ELR (cell line): ENCODE data around the gene MIER3.

Experiments
- DNase-seq: peaks from one replicate; pipeline ENCODE4 v3.0.0-alpha.2; 2015; ENCODE audit warnings: low read depth

Gene MIER3

DNA sequence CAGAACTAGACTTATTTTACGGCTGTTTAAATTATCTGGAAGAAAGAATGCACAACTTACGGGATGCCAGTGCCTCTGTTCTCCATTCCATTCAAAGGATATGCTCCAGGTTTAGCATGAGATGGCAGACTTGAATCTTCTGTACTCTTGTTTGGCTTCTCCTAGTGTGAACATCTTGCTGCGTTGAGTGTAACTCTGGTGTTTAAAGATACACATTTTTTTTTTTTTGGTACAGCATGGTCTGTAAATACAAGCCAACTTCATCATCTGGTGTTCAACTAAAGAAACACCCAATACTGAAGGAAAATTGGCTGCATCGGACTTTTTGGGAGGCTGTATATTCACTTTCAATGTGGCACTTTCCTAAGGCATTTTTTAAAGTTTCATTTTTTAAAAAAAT, 7.4 kb upstream of the MIER3 start:
- no peak for DNase-seq

DNA sequence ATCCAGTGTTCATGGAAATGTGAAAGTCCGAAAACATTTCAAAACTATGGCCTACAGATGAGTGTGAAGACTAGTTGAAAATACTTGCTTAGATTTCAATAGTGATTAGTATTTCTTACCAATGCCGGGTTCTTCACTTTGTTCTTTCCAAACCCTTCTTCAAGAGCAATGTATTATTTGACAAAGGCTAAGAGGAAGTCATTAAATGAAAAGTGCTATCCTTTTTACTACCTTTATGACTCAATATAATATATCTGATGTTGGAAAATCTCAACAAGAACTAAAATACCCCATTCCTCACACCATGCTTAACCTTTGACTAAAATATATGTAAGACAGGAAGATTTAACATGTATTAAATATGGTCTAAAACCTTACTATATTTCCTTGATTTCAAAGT, 6.7 kb upstream of the MIER3 start:
- DNase-seq = no peak

DNA sequence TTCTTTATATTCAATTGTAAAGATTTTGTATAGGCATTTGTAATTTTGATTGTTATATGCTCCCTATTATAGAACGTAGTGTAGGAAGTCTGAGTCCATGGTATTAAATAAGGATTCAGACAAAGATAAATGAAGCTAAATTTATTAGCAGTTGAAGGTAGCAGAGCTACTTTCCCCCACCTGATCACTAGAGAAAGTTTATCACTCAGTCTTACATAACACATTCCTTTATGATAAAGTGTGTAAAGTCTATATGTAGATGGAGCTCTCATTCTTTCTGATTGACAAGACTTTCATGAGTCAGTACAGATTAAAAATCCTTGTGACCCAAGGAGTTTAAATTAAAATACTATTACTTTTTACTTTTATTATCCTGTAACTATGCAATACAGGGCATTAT, 2.3 kb upstream of the MIER3 start:
- DNase-seq = no peak

DNA sequence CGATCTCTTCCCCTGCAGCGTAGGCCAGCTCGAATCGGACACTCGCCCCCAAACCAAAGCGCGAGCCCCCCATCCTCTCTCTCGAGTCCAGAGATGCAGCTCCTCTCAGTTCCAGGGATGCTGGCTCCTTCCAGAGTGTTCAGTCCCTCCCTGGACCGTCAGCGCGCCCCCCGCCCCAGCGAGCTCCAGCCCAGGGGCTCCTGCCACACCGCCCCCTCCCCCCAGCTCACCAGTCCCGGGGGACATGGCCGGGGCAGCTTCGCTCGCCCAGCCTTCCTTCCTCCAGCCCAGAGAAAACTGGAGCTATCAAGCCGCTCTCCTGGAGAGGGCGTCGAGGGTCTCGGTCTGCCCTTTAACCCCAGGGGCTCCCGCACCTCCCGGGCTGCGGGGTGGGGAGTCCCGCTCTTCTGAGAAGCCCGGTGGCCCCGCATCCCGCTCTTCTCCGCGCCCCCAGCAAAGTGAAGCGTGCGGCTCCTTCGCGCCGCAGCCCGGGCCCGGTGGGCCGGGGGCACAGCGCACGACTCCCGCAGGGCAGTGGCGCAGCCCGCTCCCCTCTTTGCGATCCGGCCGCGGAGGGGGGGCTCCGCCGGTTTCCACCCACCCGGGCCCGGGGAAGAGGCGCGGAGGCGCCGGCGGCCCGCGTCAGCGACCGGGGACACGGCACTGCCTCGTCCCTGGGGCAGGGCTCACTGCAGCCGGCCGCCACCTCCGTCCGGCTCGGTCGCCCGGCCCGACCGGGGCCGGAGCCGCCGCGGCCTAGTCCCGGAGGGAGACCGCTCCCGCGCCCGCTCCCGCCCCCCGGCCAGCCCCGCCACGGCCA, 587 bp downstream of the MIER3 start:
- peak; percentile 34 for DNase-seq

DNA sequence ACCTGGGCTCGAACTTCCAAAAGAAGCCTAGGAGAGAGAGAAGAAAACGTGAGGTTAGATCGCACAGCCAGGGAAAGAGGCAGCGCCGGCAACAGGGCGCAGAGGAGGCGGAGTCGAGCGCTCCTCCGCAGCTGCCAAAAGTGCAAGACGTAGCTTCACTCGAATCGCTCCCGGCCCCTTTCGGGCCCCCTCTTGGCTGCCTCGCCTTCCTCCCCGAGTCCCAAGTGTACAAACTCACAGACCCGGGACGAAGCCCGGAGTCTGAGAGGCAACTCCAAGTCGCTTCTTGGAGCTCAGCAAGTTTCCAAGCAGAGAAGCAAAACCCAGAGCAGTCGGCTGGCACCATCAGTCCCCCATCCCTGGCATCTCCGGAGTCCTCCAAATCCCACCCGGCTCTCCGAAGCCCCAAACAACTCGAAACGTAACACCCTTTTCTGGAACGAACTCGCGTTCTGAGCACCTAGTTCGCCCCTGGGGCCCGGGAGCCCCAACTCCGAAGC, 1.2 kb downstream of the MIER3 start:
- peak; percentile 75 for DNase-seq

DNA sequence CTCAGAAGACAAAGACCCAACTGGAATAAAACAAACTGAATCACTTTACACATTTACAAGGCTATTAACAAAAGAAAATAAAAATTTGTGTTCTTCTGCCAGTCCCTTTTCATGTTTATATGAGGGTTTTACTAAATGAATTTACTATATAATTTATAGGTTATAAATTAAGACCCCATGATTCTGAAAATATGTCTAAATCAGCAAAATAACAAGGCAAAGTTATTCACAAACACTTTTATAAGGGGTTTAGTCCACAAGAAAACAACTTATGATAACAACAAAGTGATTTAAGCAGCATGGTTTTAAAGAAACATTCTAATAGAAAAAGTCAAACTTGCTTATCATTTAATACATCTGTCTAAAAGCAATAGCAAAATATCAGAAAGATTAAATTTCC, 4.9 kb downstream of the MIER3 start:
- no peak for DNase-seq

GRCh38 chr5:56941981-56942380, 9.9 kb downstream of the MIER3 start:
- DNase-seq = no peak

DNA sequence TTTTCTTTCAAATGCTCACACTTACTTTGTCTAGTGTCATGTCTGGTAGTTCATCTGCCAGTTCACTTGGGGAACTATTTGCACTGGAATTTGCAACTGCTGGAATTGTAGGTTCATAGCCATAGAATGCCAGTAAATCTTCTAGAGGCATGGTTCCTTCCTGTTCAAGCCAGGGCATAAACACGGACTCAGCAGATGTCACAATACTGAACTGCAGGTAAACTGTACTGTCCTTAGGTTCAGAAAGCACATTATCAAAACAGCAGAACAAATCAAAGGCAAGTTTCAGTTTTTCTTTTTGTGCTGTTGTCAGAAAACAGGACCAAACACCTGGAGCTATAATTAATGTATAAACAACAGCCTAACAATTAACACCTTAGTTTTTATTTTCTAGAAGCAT, 13.1 kb downstream of the MIER3 start:
- no peak for DNase-seq

DNA sequence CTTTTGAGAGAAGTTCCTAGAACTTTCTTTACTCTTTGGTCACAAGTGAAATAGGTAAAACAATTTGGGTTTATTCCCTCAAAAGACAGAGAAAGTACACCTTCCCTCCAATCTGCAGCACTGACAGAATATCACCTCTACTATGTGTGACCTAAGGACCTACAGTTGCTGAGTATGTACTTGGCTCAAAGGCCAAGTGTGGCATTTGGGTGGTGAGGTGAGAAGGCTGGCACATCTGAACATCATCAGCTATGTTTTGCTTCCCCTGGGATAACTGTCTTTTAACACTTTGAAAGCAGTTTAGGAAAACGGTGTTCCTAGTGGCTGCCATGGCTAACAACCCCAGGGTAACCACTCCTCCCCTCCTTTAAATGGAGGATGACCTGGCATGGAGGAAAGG, 17.6 kb downstream of the MIER3 start:
- DNase-seq = no peak

DNA sequence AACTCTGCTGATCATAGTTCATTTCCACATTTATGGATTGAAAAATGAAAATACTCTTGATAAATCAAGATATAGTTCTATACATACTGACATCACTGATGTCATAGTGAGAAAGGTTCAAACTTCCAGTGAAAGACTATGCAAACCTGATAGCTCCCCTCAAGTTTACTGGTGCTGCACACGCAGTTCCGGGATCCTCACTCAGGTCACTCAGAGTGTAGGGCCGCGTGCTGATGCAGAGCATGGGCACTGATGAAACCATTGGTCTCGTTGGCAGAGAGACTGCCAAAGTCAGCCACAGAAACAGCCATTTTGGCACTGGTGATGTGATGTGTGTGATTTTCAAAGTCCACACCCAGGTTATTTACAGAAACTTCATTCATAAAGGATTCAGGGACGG, 29.0 kb downstream of the MIER3 start:
- no peak for DNase-seq

- no peak for DNase-seq
These were observed 31.8 kb downstream of the MIER3 start for GRCh38 chr5:56919942-56920662.

- DNase-seq = no peak
These were observed 33.9 kb downstream of the MIER3 start for GRCh38 chr5:56918054-56918453.

GRCh38 chr5:56917534-56917933, 34.4 kb downstream of the MIER3 start:
- DNase-seq = no peak

DNA sequence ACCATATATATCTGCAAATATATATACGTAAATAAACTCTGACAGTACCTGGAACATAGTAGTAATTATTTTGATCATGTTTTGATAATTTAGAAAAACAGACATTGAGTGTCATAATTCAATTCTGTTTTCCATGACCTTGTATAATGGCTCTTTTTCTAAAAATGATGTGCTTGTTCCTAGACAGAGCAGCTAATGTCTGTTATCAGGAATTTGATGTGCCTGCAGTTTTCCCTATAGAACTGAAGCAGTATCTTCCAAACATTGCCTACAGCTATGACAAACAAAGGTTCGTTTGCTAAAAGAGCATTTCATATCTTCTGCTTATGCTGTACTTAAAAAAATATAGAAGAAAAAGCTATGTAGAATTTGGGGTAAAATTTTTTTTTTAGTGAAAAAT, 37.2 kb downstream of the MIER3 start:
- no peak for DNase-seq

- DNase-seq = no peak
These were observed 38.2 kb downstream of the MIER3 start for GRCh38 chr5:56913766-56914165.

DNA sequence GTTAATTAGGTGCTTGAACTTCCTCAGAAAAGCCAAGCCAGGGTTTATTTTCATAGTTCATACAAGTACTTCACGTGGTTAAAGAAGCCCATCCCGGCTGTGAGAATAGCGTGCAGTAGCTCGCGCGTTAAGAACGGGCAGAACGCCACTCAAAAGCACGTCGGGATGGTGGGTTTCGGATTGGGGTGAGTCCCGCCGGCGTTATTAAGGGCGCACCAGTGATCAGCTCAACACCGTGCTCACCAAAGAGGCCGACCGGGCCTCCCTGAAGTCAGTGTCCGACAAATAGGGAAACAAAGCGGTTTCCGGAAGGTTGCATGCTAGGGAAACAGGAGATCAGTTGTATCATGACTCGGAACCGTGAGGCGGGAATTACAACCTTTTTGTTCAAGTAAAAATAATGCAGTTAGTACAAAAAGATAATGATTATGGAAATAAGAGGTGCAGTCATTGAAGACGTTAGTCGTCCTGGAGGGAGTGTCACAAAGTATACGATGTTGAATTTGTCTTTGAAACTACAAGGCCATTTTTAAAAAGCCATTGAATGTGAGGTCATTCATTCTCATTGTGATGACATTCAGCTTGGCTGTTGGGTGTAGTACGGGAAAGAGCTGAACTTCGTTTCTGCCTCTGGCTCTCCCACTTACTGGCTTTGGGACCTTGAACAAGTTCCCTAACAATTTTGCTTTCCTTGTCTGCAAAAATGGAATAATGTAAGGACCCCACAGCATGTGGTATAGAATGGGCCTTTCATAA, 41.5 kb downstream of the MIER3 start:
- peak; percentile 75 for DNase-seq

DNA sequence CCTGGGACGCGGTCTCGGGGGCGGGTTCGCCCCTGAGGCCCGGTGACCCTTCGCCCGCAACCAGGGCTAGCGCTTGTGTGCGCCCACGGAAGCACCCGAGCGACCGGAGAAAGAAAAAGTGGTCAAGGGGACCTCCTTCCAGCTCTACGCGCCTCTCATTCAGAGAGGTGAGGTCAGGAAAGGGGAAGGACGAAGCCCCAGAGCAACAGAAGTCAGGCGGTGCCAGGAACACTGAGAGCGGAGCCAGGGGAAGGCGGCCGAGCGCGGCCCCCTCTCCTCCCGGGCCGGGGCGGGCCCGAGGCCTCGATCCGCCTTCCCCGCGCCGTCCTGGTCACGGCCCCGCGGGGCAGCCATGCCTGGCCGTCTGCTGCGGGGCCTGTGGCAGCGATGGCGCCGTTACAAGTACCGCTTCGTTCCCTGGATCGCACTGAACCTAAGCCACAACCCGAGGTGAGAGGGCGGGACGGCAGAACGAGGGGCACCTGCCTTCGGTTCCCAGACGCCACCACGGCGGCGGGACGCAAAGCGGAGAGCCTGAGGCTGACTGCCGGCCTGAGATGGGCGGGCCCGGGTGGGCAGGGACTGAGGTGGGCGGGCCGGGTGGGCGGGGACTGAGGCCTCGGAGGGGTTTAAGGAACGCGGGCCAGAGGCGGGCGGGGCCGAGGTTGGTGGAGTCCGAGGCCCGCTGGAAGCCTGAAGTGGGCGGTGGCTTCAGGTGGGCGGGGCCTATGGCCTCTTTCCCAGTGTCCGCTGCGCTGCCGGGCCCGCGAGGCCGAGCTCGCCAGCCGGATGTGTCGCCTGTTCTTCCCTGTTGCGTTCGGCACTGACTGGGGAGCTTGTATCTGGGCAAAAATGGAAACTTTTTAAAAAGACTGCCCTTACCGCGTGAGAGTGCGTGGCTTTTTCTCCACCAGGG, 42.4 kb downstream of the MIER3 start, which contains the start of gene SETD9:
Gene SETD9, plus strand, starts transcription at position 303 of the 916 bp plus-strand sequence. Its CDS starts 50 bp downstream, at position 353.
- DNase-seq = peak; percentile 97

- no peak for DNase-seq
These were observed 43.0 kb downstream of the MIER3 start for GRCh38 chr5:56908942-56909293.

- DNase-seq = peak; percentile 59
These were observed 50.9 kb downstream of the MIER3 start for GRCh38 chr5:56900858-56901578.

- DNase-seq = peak; percentile 56
These were observed 51.5 kb downstream of the MIER3 start for GRCh38 chr5:56900395-56900794.

DNA sequence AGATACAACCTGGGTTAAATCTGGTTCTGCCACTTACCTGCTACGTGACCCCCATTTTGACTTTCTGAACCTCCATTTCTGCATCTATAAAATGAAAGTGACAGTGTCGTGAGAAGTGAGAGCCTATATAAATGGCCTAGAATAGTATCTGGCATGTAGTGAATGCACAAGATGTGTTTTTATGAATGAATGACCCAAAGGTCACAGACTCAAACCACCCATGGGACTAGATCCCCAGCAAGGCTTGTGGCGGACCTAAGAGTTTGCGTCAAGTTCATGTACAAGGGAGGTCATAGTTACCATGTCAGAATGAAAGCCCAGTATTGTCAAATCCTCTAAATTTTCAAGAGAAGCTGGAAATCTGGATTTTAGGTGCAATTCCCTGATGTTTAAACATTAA, 53.7 kb downstream of the MIER3 start:
- DNase-seq = no peak
